NOMO-1 treated with dmso at 0.1 percent for 144 hours (cell line): ENCODE measurements around the gene POU2F1.

ENCODE experiments used
- DNase-seq: peaks from one replicate; lab custom pipeline; 2025; ENCODE audit not compliant: unreplicated experiment; lab: John Stamatoyannopoulos, UW

The POU2F1 gene

DNA sequence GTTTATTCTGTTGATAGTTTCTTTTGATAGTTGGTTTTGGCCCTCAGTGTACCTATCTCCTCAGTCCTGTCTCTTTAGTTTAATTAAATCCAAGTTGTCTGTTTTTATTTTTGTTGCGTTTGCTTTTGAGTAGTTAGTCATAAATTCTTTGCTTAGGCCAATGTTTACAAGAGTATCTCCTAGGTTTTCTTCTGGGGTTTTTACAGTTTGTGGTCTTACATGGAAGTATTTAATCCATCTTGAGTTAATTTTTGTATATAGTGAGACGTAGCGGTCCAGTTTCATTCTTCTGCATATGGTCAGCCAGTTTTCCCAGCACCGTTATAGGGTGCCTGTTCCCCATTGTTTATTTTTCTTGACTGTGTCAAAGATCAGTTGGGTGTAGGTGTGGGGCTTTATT is 139.4 kb downstream of the POU2F1 start:
- no peak for DNase-seq

- no peak for DNase-seq
Observed at GRCh38 chr1:167362638-167363037, 142.0 kb downstream of the POU2F1 start.

DNA sequence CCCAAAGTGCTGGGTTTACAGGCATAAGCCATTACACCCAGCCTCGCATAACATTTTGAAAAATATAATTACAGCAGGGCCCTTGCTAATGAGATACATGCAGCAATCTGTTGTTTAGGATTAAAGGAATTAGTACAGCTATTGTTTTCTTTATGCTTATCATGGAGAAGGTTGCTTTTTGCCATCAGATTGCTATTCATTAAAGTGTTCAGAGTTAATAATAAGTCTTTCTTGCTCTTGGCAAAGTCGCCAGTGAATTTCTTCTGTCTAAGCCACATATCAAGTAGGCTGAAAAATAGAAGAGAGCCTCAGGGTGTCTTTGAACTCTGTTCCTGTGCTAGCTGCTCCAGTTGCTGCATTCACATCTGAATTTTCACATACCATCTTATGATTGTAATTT is 144.1 kb downstream of the POU2F1 start:
- no peak for DNase-seq

DNA sequence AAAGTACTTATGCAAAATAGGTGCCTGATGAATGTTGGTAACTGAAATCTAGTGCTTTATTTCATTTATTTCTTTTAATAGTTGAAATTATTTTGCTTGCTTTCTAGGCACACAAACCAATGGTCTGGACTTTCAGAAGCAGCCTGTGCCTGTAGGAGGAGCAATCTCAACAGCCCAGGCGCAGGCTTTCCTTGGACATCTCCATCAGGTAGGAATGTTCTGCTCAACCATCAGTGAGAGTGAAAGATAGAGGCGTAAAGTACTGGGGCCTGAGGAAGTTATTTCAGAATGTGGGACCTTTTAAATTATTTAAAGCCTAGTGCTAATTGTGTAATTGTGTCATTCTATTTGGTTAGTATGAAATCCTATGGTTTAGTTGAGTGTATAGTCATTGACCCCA is 144.7 kb downstream of the POU2F1 start:
- DNase-seq: no peak

- no peak for DNase-seq
Observed at GRCh38 chr1:167367705-167368104, 147.0 kb downstream of the POU2F1 start.

- DNase-seq: no peak
Observed at GRCh38 chr1:167369175-167369574, 148.5 kb downstream of the POU2F1 start.

DNA sequence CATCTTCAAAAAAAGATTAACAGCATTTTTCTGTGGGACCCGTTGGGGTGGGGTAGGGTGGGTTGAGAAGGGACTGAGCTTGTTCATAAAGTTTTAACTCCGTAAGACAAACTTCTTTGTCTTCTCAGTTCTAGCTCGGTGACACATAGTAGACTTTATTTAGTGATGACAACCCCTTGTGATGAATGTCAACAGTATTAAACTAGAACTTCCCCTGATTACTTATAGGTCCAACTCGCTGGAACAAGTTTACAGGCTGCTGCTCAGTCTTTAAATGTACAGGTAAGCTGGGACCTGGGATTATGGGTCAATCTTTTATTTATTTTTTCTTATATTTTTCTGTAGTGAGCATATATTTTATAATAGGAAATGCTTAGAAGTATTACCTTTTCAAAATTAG is 149.2 kb downstream of the POU2F1 start:
- no peak for DNase-seq

DNA sequence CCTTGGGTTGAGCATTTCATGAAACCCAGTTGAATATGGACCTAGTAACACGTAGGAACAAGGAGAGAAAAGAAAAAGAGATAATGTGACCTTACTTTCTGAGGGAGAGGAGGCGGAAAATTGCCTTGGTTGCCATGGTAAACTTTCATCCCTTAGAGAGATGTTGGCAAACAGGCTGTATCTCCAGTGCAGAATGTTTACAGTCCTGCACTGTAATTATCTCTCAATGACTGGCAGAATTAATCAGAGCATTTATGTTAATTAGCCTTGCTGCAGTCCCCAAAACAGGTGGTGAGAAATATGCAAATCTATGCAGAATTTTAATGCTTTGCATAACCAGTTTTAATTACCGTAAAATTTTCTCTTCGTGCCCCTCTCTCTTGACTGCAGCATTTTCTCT is 150.3 kb downstream of the POU2F1 start:
- DNase-seq: no peak

DNA sequence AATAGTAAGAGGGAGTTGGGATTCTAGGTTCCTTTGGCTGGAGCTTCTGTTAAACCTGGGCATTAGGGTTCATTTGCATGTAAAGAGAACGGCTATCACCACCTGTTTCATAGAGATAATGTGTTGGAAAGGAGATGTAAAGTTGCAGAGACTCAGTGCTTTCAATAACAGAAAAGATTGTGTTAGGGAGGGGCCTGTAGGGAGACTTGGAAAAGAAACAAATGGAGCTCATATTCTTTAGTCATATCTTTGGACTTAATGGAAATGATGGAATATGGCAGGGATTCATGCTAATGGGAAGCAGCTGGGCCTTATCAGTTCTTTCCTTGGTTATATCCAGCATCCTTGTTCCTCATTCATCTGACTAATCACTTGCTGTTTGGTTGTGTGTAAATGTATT is 152.7 kb downstream of the POU2F1 start:
- DNase-seq: no peak

- no peak for DNase-seq
Observed at GRCh38 chr1:167373986-167374385, 153.3 kb downstream of the POU2F1 start.

DNA sequence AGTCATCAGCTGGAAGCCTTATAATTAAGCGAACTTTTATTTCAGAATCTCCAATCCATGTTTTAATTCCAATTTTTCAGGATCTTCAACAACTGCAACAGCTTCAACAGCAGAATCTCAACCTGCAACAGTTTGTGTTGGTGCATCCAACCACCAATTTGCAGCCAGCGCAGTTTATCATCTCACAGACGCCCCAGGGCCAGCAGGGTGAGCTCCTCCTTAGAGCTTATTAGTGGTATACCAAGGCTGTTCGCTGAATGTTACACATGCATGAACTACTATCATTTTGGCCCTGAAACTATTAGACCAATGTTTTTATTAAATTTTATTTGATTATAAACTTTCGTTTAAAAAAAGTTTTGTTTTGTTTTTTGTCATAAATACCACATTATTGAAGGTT is 155.3 kb downstream of the POU2F1 start:
- no peak for DNase-seq

DNA sequence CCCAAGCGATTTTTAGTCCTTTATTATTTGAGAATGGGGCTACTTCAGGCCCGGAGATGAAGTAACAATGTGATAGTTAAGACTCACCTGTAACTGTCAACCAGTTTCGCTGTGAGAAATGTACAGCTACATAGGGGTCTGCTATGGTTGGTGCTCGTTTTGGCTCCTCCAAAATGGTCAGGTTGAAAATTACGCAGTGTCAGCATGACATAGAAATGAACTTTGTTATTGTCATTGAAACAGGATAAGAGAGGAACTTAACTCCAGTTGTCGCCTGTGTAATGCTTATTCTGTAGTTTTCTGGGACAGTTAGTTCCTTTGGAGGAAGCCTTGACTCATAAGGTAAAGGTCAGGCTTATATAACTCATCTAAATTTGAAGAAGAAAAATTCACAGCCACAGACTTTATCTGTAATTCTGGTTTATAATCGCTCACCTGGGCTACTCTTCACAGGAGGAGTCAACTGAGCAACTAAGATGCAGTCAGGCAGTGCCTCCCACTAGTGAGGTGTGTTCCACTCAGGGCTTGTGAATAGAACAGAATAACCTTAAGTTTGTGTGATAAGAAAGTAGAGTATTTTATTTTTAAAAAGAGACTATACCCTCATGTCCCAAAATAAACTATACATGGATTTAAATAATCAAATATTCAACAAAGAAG is 166.7 kb downstream of the POU2F1 start:
- no peak for DNase-seq

DNA sequence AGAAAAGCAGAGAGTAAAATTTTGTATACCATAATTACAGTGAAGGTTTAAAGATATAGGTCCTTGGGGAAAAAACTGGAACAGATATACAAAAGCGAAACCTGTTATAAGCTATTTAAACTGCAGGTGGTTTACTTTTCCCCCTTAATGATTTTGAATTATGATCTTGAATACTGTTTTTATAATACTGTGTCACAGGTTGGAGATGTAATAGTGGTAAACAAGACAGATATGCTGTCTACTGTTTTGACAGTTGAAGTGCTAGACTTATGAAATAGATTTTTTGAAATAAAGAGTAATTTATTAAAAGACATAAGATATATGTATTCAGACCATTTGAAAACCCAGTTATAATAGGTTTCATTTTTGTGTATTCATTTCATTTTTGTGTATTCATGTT is 168.3 kb downstream of the POU2F1 start:
- DNase-seq: no peak

DNA sequence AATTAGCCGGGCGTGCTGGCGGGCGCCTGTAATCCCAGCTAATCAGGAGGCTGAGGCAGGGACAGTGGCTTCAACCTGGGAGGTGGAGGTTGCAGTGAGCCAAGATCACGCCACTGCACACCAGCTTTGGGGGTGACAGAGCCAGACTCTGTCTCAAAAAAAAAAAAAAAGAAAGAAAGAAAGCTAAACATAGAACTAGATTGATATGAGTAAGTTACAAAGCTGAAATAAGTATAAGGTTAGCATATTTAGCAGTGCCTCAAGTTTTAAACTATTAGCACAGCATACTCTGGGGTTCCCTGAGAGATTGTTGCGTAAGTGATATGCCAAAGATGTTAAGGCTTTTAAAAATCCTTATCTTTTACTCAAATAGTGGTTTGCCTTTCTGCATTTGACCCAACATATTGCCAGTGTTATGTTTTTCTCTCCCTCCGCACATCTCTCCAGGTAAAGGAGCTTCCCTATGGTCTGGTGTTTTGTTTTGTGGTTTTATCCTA is 171.6 kb downstream of the POU2F1 start:
- DNase-seq: no peak

GRCh38 chr1:167400359-167400953 is 179.8 kb downstream of the POU2F1 start:
- DNase-seq: no peak

- DNase-seq: peak; percentile 11
Observed at GRCh38 chr1:167401260-167401873, 180.7 kb downstream of the POU2F1 start.

GRCh38 chr1:167404161-167404888 is 183.6 kb downstream of the POU2F1 start:
- no peak for DNase-seq

DNA sequence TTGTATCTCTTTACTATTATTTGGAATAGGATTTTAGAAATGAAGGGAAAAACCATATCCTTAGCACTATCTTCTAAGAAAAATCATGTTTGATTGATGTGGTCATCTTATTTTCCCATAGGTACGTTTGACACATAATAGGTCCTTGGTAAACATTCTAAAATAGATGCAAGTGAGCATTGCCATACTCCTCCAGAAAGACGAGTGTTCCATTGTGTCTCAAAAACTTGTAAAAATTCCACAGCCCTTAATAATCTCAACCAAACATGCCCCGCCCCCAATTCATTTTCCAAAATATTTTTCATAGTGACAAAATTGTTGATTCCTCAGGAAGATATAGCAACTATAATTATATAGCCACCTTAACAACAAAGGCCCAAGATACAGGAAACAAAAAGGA is 184.2 kb downstream of the POU2F1 start:
- DNase-seq: no peak

DNA sequence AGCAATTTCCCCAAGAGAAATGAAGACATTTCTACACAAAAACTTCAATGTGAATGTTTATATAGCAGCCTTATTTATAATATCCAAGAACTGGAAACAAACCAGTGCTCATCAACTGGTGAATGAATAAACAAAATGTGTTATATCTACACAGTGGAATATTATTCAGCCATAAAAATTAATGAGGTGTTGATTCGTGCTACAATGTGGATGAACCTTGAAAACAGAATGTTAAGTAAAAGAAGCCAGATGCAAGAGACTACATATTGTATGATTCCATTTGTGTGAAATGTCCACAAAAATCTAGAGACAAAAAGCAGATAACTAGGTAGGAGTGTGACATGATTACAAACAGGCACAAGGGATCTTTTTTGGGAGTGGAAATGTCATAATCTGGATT is 187.7 kb downstream of the POU2F1 start:
- DNase-seq: no peak

- DNase-seq: no peak
Observed at GRCh38 chr1:167409183-167409582, 188.5 kb downstream of the POU2F1 start.

- no peak for DNase-seq
Observed at GRCh38 chr1:167412072-167412471, 191.4 kb downstream of the POU2F1 start.

DNA sequence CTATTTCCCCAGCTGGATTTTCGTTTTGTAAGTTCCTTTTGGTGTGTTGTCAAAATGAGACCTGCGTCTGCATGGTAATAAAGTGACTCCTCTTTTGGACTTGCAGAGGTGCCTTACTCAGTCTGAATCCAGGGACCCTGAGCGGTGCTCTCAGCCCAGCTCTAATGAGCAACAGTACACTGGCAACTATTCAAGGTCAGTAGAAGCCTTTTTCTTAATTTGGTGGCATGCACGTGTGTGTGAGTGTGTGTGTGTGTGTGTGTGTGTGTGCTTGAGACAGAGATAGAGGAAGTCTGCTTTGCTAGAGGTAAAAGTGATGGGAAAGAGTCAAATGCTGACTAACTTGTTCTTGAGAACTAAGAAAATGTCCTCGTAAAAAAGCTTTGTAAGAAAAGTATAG is 192.2 kb downstream of the POU2F1 start:
- DNase-seq: no peak
